H9 (cell line): ENCODE data around the gene HTRA3. TPM values are rescaled to one million over a fixed set of nuclear protein-coding genes. Genes with fewer than 3 reads are reported as not detected.
A peak's percentile ranks its signal among the peaks of the same experiment; 100 is the strongest.

Experiments
- DNase-seq: peaks from one replicate; pipeline ENCODE4 v3.0.0-alpha.2; 2017
- H2AFZ ChIP-seq: one replicate; pipeline ENCODE4 v1.6.1; 2013; ENCODE audit warnings: mild to moderate bottlenecking, low read length, control low read depth, moderate library complexity
- H2AK5ac ChIP-seq: 2 replicates; pipeline ENCODE4 v1.6.1; 2013; ENCODE audit warnings: low read length, control low read depth, mixed read lengths; ENCODE audit not compliant: insufficient read length
- H2BK120ac ChIP-seq: one replicate; pipeline ENCODE4 v1.6.1; 2013; ENCODE audit warnings: low read depth, mild to moderate bottlenecking, low read length, control low read depth, inconsistent platforms; ENCODE audit not compliant: poor library complexity, severe bottlenecking
- H2BK12ac ChIP-seq: 2 replicates; pipeline ENCODE4 v1.6.1; 2013; ENCODE audit warnings: low read length, control low read depth, mixed read lengths, low read depth; ENCODE audit not compliant: insufficient read length
- H2BK15ac ChIP-seq: 2 replicates; pipeline ENCODE4 v1.6.1; 2013; ENCODE audit warnings: low read depth, low read length, control low read depth
- H2BK20ac ChIP-seq: one replicate; pipeline ENCODE4 v1.6.1; 2013; ENCODE audit warnings: low read depth, mild to moderate bottlenecking, low read length, control low read depth, inconsistent platforms; ENCODE audit not compliant: poor library complexity, severe bottlenecking
- H2BK5ac ChIP-seq: 2 replicates; pipeline ENCODE4 v1.6.1; 2013; ENCODE audit warnings: low read length, control low read depth, mixed read lengths; ENCODE audit not compliant: insufficient read length
- H3K14ac ChIP-seq: 2 replicates; pipeline ENCODE4 v1.6.1; 2013; ENCODE audit warnings: low read length, control low read depth; ENCODE audit not compliant: insufficient read depth
- H3K18ac ChIP-seq: 2 replicates; pipeline ENCODE4 v1.6.1; 2013; ENCODE audit warnings: low read depth, mild to moderate bottlenecking, mixed read lengths, low read length, control low read depth; ENCODE audit not compliant: insufficient read length
- H3K23ac ChIP-seq: 2 replicates; pipeline ENCODE4 v1.6.1; 2013; ENCODE audit warnings: low read length, control low read depth, mixed read lengths, low read depth; ENCODE audit not compliant: insufficient read length
- H3K23me2 ChIP-seq: 2 replicates; pipeline ENCODE4 v1.6.1; 2013; ENCODE audit warnings: low read depth, mild to moderate bottlenecking, mixed read lengths, low read length, control low read depth; ENCODE audit not compliant: insufficient read length, poor library complexity, severe bottlenecking
- H3K27ac ChIP-seq: 2 replicates; pipeline ENCODE4 v1.5.1; 2013; ENCODE audit warnings: low read length, control low read depth, mixed read lengths, low read depth; ENCODE audit not compliant: insufficient read length
- H3K27me3 ChIP-seq: 2 replicates; pipeline ENCODE4 v1.6.1; 2013; ENCODE audit warnings: low read length, control low read depth, inconsistent platforms; ENCODE audit not compliant: insufficient read depth
- H3K4ac ChIP-seq: 2 replicates; pipeline ENCODE4 v1.6.1; 2013; ENCODE audit warnings: low read depth, mild to moderate bottlenecking, control low read depth, inconsistent platforms, low read length, moderate library complexity
- H3K4me1 ChIP-seq: 2 replicates; pipeline ENCODE4 v1.6.1; 2013; ENCODE audit warnings: low read length, control low read depth, inconsistent platforms; ENCODE audit not compliant: insufficient read depth
- H3K4me2 ChIP-seq: 2 replicates; pipeline ENCODE4 v1.6.1; 2013; ENCODE audit warnings: low read length, control low read depth, mixed read lengths; ENCODE audit not compliant: insufficient read length, insufficient read depth
- H3K56ac ChIP-seq: 2 replicates; pipeline ENCODE4 v1.6.1; 2013; ENCODE audit warnings: low read depth, mild to moderate bottlenecking, mixed read lengths, low read length, control low read depth; ENCODE audit not compliant: insufficient read length
- H3K79me1 ChIP-seq: 2 replicates; pipeline ENCODE4 v1.6.1; 2013; ENCODE audit warnings: low read depth, mild to moderate bottlenecking, moderate library complexity, low read length, control low read depth, inconsistent platforms; ENCODE audit not compliant: insufficient read depth, poor library complexity, severe bottlenecking
- H3K79me2 ChIP-seq: 2 replicates; pipeline ENCODE4 v1.6.1; 2013; ENCODE audit warnings: low read length, control low read depth, inconsistent platforms; ENCODE audit not compliant: insufficient read depth
- H3K9ac ChIP-seq: 2 replicates; pipeline ENCODE4 v1.6.1; 2013; ENCODE audit warnings: low read length, control low read depth, mixed read lengths; ENCODE audit not compliant: insufficient read length; ENCODE audit errors: extremely low read depth
- H3K9me3 ChIP-seq: one replicate; pipeline ENCODE4 v1.6.1; 2013; ENCODE audit warnings: low read depth, low read length, inconsistent platforms; ENCODE audit not compliant: control insufficient read depth
- H3T11ph ChIP-seq: one replicate; pipeline ENCODE4 v1.6.1; 2013; ENCODE audit warnings: mild to moderate bottlenecking, low read length, control low read depth, inconsistent platforms
- H4K20me1 ChIP-seq: one replicate; pipeline ENCODE4 v1.6.1; 2013; ENCODE audit not compliant: control insufficient read depth, insufficient read length, insufficient read depth
- H4K5ac ChIP-seq: 2 replicates; pipeline ENCODE4 v1.6.1; 2013; ENCODE audit warnings: low read depth, mild to moderate bottlenecking, mixed read lengths, low read length, control low read depth; ENCODE audit not compliant: insufficient read length
- H4K8ac ChIP-seq: replicated peaks from 2 replicates; pipeline ENCODE4 v1.6.1; 2013; ENCODE audit warnings: low read length, control low read depth, mixed read lengths, low read depth; ENCODE audit not compliant: insufficient read length
- H4K91ac ChIP-seq: 2 replicates; pipeline ENCODE4 v1.6.1; 2013; ENCODE audit warnings: low read depth, mild to moderate bottlenecking, moderate library complexity, mixed read lengths, low read length, control low read depth; ENCODE audit not compliant: insufficient read length
- H3K27ac Mint-ChIP-seq, 3 experiments: 2 replicates in 2 of 3; 3 replicates in 1 of 3; pipeline ENCODE4 v1.8.0; 2020 to 2021; ENCODE audit warnings: mixed read lengths in 3 of 3, mild to moderate bottlenecking in 1 of 3, moderate library complexity in 1 of 3
- H3K27me3 Mint-ChIP-seq: 2 replicates; pipeline ENCODE4 v1.8.0; 2021; ENCODE audit warnings: low read depth, mild to moderate bottlenecking, moderate library complexity, mixed read lengths
- H3K36me3 Mint-ChIP-seq, 3 experiments: 2 replicates in 2 of 3; 3 replicates in 1 of 3; pipeline ENCODE4 v1.8.0; 2020 to 2021; ENCODE audit warnings: low read depth in 3 of 3, mixed read lengths in 3 of 3; ENCODE audit not compliant: insufficient read depth in 1 of 3
- H3K4me1 Mint-ChIP-seq, 2 experiments: 2 replicates each; pipeline ENCODE4 v1.8.0; 2020; ENCODE audit warnings: mixed read lengths in 2 of 2
- H3K4me3 Mint-ChIP-seq, 2 experiments: 2 replicates in 1 of 2; 3 replicates in 1 of 2; pipeline ENCODE4 v1.8.0; 2020 to 2021; ENCODE audit warnings: mild to moderate bottlenecking in 2 of 2, mixed read lengths in 2 of 2, moderate library complexity in 1 of 2
- H3K9me3 Mint-ChIP-seq, 2 experiments: 2 replicates in 1 of 2; 3 replicates in 1 of 2; pipeline ENCODE4 v1.8.0; 2020; ENCODE audit warnings: mild to moderate bottlenecking in 2 of 2, mixed read lengths in 2 of 2, moderate library complexity in 1 of 2
- CTCF ChIP-seq: fragments of 200-600 bp; sonication (generic); conservative IDR thresholded peaks from 3 replicates; pipeline ENCODE4 v1.8.0; 2021; ENCODE audit warnings: antibody characterized with exemption, mild to moderate bottlenecking
- WGBS: extraction: QIAGEN DNeasy Blood & Tissue Kit; methylation state at CpG from one replicate; pipeline ENCODE4 v1.1.7; 2013; ENCODE audit warnings: missing lambda C conversion rate, low lambda C conversion rate, mixed read lengths; ENCODE audit not compliant: insufficient read length; ENCODE audit errors: extremely low coverage; 5-methylcytosine and 5-hydroxymethylcytosine counted together
- total RNA-seq: library from RNA; stranded (reverse); gene quantifications from 2 replicates; pipeline ENCODE4 v1.2.1, GENCODE V29; 2021

Gene HTRA3
- total RNA-seq, 1 experiment from 2014 or later, result 3.0 TPM

GRCh38 chr4:8227771-8228318 is 41.7 kb upstream of the HTRA3 start:
- Mint-ChIP-seq H3K27ac (no peak overlapping the region), H3K4me1 (peaks cover 22% of the 10 kb centered on the region in 2 experiments), H3K36me3 (no peaks in the 10 kb centered on the region), H3K9me3 (no peaks in the 10 kb centered on the region), H3K27me3 (no peaks in the 10 kb centered on the region; the same call in 1 of the 2 replicates), H3K4me3 (no peak overlapping the region)
- Histone ChIP-seq H2BK20ac (no peak overlapping the region), H3K56ac (no peak overlapping the region), H3K23ac (no peak overlapping the region), H4K5ac (no peak overlapping the region), H2BK120ac (no peak overlapping the region), H3K27ac (no peak overlapping the region), H3K4me1 (peaks cover 4% of the 10 kb centered on the region), H2BK5ac (no peak overlapping the region), H4K20me1 (no peaks in the 10 kb centered on the region), H3K79me1 (no peaks in the 10 kb centered on the region), H3K4me2 (no peak overlapping the region), H2AK5ac (no peak overlapping the region), H2BK12ac (no peak overlapping the region), H4K91ac (peak overlapping the region; percentile 81), H3K79me2 (no peaks in the 10 kb centered on the region), H2AFZ (no peak overlapping the region), H3K27me3 (no peaks in the 10 kb centered on the region), H4K8ac (no peak overlapping the region), H3K9me3 (no peaks in the 10 kb centered on the region), H3K18ac (peak overlapping the region; percentile 17), H2BK15ac (no peak overlapping the region), H3T11ph (no peak overlapping the region), H3K14ac (peak overlapping the region; percentile 17; the same call in 1 of the 2 replicates), H3K4ac (peak overlapping the region; percentile 18; the same call in 1 of the 2 replicates), H3K9ac (no peak overlapping the region), H3K23me2 (no peaks in the 10 kb centered on the region)
- DNase-seq, result no peak
- no peak for TF ChIP-seq CTCF
- no CpG with 5 or more reads among the region's 27 CpGs for WGBS
